Rectal smooth muscle tissue (tissue), 1 donor: ENCODE results near the gene OPCML.

Experiments used
- H3K27ac ChIP-seq: one replicate; pipeline ENCODE4 v1.7.0; 2013; ENCODE audit warnings: low read depth, low read length, inconsistent platforms
- H3K27me3 ChIP-seq: one replicate; pipeline ENCODE4 v1.7.0; 2013; ENCODE audit warnings: low read length; ENCODE audit not compliant: control insufficient read depth, insufficient read depth
- H3K36me3 ChIP-seq: one replicate; pipeline ENCODE4 v1.7.0; 2013; ENCODE audit warnings: low read length; ENCODE audit not compliant: control insufficient read depth, insufficient read depth
- H3K4me1 ChIP-seq: one replicate; pipeline ENCODE4 v1.7.0; 2013; ENCODE audit warnings: low read length; ENCODE audit not compliant: control insufficient read depth, insufficient read depth
- H3K4me3 ChIP-seq: one replicate; pipeline ENCODE4 v1.7.0; 2013; ENCODE audit warnings: low read length
- H3K9ac ChIP-seq: one replicate; pipeline ENCODE4 v1.7.0; 2013; ENCODE audit warnings: low read length

OPCML gene

GRCh38 chr11:132457445-132457844 lies 1074.9 kb downstream of the OPCML start:
- no peak overlapping the region for H3K4me3 ChIP-seq
- no peaks in the 10 kb centered on the region for H3K27me3 ChIP-seq
- no peaks in the 10 kb centered on the region for H3K36me3 ChIP-seq
- H3K4me1 ChIP-seq, result no peaks in the 10 kb centered on the region
- H3K27ac ChIP-seq, result no peak overlapping the region
- H3K9ac ChIP-seq, result no peak overlapping the region

- H3K36me3 ChIP-seq, result no peaks in the 10 kb centered on the region
- no peak overlapping the region for H3K9ac ChIP-seq
- no peak overlapping the region for H3K4me3 ChIP-seq
- no peak overlapping the region for H3K27ac ChIP-seq
- H3K27me3 ChIP-seq, result no peaks in the 10 kb centered on the region
- H3K4me1 ChIP-seq, result no peaks in the 10 kb centered on the region
These were observed 1075.5 kb downstream of the OPCML start for GRCh38 chr11:132456751-132457328.

GRCh38 chr11:132455044-132455443 lies 1077.3 kb downstream of the OPCML start:
- Histone ChIP-seq H3K4me3 (no peak overlapping the region), H3K9ac (no peak overlapping the region), H3K36me3 (no peaks in the 10 kb centered on the region), H3K4me1 (no peaks in the 10 kb centered on the region), H3K27ac (no peak overlapping the region), H3K27me3 (no peaks in the 10 kb centered on the region)

GRCh38 chr11:132453406-132453805 lies 1078.9 kb downstream of the OPCML start:
- Histone ChIP-seq H3K36me3 (no peaks in the 10 kb centered on the region), H3K4me1 (no peaks in the 10 kb centered on the region), H3K27me3 (no peaks in the 10 kb centered on the region), H3K9ac (no peak overlapping the region), H3K27ac (no peak overlapping the region), H3K4me3 (no peak overlapping the region)

- H3K4me3 ChIP-seq, result no peak overlapping the region
- H3K27me3 ChIP-seq, result no peaks in the 10 kb centered on the region
- no peaks in the 10 kb centered on the region for H3K36me3 ChIP-seq
- no peak overlapping the region for H3K9ac ChIP-seq
- no peaks in the 10 kb centered on the region for H3K4me1 ChIP-seq
- no peak overlapping the region for H3K27ac ChIP-seq
These were observed 1079.7 kb downstream of the OPCML start for GRCh38 chr11:132452616-132453015.

DNA sequence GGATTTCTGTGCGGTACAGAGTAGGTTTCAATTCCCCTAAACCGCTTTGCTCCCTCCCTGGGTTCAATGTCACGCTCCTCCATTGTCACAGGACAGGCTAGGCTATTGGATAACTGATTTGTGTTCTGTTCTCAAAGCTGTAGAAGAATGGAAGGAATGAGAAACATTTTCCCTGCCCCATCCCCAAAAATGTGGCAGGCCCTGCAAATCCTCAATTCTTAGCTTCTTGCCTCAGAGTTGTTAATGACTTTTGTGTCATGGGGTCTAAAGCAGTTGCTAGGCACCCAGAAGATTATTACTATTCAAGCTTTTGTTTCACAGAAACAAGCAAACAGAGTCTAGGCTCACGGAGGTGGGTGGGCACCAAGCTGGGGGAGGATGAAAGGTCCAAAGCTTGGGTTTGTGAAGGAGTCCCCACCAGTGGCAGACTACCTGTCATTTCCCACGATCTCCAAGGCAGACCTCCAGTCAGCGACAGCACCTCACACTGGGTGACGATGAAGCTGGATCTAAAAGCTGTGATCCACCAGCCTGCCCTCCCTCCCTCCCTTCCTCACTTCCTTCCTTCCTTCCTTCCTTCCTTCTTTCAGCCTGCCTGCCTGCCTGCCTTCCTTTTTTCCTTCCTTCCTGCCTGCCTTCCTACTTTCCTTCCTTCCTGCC lies 1080.2 kb downstream of the OPCML start:
- H3K36me3 ChIP-seq, result no peaks in the 10 kb centered on the region
- H3K27ac ChIP-seq, result no peak overlapping the region
- H3K9ac ChIP-seq, result no peak overlapping the region
- H3K4me3 ChIP-seq, result no peak overlapping the region
- H3K4me1 ChIP-seq, result no peaks in the 10 kb centered on the region
- no peaks in the 10 kb centered on the region for H3K27me3 ChIP-seq

DNA sequence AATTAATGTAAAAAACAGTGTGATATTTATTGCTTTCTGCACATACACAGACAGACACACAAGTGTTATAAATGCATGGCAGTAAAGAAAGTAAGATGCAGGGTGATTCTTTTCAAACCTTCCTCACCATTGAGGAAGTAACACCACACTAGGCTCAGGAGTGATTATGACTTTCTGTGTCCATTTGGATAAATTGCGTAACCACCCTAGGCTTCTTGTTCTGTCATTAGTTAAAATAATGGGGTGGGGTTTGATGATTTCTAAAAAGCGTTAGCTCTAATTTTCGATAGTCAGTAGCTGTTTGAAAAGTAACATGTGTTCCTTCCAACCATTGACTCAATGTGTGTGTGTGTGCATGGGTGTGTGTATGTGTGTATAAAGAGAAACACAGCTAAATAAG lies 1081.7 kb downstream of the OPCML start:
- Histone ChIP-seq H3K36me3 (no peaks in the 10 kb centered on the region), H3K9ac (no peak overlapping the region), H3K27ac (no peak overlapping the region), H3K27me3 (no peaks in the 10 kb centered on the region), H3K4me1 (no peaks in the 10 kb centered on the region), H3K4me3 (no peak overlapping the region)

DNA sequence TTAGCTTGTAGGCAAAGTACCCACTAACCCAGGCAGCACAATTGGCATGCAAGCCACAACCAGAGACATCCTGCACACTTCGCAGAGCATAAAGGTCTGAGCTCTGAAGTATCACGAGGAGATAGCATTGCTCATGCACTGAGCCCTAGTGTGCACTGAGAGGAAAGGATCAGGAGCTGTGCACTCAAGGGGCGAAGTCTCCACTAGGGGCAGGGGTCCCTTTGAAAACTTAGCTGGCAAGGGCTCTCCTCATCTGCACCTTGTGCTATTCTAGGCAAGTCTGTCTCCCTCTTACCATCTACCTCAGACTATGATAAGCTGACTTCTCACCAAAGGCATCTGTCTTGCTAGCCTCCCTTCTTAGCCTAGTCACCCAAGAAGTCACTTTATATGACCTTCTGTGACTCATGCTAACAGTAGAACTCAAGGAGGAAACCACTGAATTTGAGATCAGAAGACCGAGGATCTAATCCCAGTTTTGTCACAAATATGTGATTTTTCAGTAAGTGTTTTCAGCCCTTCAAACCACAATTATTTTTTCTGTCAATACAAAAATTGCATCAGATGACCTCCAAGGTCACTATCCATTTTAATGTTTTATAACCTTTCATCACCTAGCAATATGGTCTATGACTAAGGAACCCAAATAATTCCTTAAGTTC lies 1083.8 kb downstream of the OPCML start:
- Histone ChIP-seq H3K27ac (no peak overlapping the region), H3K9ac (no peak overlapping the region), H3K4me1 (peaks cover 2% of the 10 kb centered on the region), H3K27me3 (no peaks in the 10 kb centered on the region), H3K4me3 (no peak overlapping the region), H3K36me3 (no peaks in the 10 kb centered on the region)

GRCh38 chr11:132447761-132448160 lies 1084.5 kb downstream of the OPCML start:
- Histone ChIP-seq H3K27me3 (no peaks in the 10 kb centered on the region), H3K27ac (no peak overlapping the region), H3K4me1 (peaks cover 2% of the 10 kb centered on the region), H3K4me3 (no peak overlapping the region), H3K9ac (no peak overlapping the region), H3K36me3 (no peaks in the 10 kb centered on the region)

GRCh38 chr11:132445859-132446291 lies 1086.4 kb downstream of the OPCML start:
- Histone ChIP-seq H3K4me1 (peaks cover 2% of the 10 kb centered on the region), H3K4me3 (no peak overlapping the region), H3K27me3 (no peaks in the 10 kb centered on the region), H3K27ac (no peak overlapping the region), H3K9ac (no peak overlapping the region), H3K36me3 (no peaks in the 10 kb centered on the region)

- Histone ChIP-seq H3K27me3 (no peaks in the 10 kb centered on the region), H3K4me1 (peaks cover 2% of the 10 kb centered on the region), H3K27ac (no peak overlapping the region), H3K4me3 (no peak overlapping the region), H3K36me3 (no peaks in the 10 kb centered on the region), H3K9ac (no peak overlapping the region)
These were observed 1087.4 kb downstream of the OPCML start for GRCh38 chr11:132444911-132445310.

- Histone ChIP-seq H3K4me1 (no peaks in the 10 kb centered on the region), H3K9ac (no peak overlapping the region), H3K4me3 (no peak overlapping the region), H3K27ac (no peak overlapping the region), H3K36me3 (no peaks in the 10 kb centered on the region), H3K27me3 (no peaks in the 10 kb centered on the region)
These were observed 1092.5 kb downstream of the OPCML start for GRCh38 chr11:132439711-132440255.
